Muscle of arm (tissue), 12 donors: ENCODE measurements around the gene MFSD2B. TPM values are rescaled to one million over a fixed set of nuclear protein-coding genes. Genes with fewer than 3 reads are reported as not detected.
"Not testable (repeated sequence)": the region's sequence is repeated elsewhere in the genome, so short reads cannot be mapped to it uniquely, and the experiment has no call there.

ENCODE experiments used
- DNase-seq: peaks from one replicate; pipeline ENCODE4 v3.0.0-alpha.2; 2013
- polyA plus RNA-seq, 12 donors: library from polyadenylated mRNA; unstranded; fragments of 120-200 nt; gene quantifications; one replicate each; pipeline ENCODE4 v1.2.1, GENCODE V29; 2013; ENCODE audit not compliant: insufficient read length in 12 of 12

Gene MFSD2B
- polyA plus RNA-seq, 12 donors = 1.8 to 3.1 (median 2.1) TPM; not detected in 2

- no peak for DNase-seq
Observed at GRCh38 chr2:24018241-24018640, 8.4 kb downstream of the MFSD2B start.

DNA sequence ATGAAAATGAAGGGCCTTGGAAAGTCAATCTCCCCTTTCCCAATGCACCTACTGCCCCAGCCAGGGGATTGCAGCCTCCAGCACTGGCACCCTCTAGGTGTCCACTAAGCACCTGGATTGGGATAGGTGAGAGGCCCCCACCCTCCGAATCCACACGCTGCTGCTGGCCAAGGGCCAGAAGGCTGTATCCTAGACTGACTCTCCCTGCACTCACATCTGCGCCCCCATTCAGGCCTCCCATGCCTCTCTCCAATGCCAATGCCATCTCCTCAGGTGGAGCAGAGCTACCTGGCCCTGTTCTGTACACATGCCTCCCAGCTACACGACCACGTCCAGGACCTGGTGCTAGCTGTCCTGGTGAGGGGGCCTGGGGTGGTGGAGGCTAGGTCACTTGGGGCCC lies 9.8 kb downstream of the MFSD2B start:
- no peak for DNase-seq

- DNase-seq = no peak
Observed at GRCh38 chr2:24020244-24020643, 10.4 kb downstream of the MFSD2B start.

- DNase-seq = no peak
Observed at GRCh38 chr2:24021122-24021998, 11.5 kb downstream of the MFSD2B start.

GRCh38 chr2:24022324-24022974 lies 12.6 kb downstream of the MFSD2B start:
- no peak for DNase-seq

GRCh38 chr2:24022975-24023575 lies 13.2 kb downstream of the MFSD2B start:
- DNase-seq = no peak

DNA sequence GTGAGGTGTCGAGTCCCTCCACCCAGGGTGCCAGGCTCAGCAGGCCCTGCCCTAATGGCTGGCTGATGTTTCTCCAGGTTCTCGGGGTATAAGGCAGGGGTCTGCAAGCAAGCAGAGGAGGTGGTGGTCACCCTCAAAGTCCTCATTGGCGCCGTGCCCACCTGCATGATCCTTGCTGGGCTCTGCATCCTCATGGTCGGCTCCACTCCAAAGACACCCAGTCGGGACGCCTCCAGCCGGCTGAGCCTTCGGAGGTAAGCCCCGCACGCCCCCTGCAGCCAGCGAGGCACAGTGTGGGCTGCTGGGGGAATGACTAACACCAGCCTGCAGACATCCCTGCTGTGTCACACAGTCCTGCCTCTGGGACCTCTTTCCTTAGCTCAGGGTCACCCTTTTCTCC lies 14.1 kb downstream of the MFSD2B start:
- no peak for DNase-seq

DNA sequence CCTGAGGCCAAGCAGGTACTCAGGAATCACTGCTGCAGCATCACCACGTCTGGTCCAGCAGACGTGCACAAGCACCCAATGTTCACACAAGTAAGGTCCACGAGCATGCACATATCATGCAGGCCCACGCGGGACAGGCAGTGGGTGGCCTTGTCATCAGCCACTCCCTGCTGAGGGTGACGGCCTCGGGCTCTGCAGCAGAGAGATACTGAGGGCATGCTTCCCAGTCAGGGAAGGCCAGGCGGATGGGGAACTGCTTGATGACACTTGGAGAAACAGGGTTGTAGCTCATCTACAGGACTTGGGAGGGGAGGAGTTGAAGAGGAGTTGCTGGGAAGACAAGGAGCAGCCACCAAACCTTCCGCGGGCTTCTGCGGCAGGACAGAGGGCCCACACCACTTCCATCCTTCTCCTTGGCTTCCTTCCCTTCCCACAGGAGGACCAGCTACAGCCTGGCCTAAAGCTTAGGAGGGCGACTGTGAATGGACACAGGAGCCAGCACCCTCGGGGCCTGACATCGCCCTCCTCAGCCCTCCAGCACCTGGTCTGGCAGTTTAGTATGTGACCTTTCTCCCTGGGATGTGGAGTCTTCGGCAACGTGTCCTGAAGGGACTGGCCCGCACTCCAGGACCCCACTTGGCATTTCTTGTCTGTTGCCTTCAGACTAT lies 15.2 kb downstream of the MFSD2B start:
- no peak for DNase-seq

GRCh38 chr2:24026233-24026632 lies 16.3 kb downstream of the MFSD2B start:
- no peak for DNase-seq

GRCh38 chr2:24038786-24039499 lies 29.1 kb downstream of the MFSD2B start:
- no peak for DNase-seq

DNA sequence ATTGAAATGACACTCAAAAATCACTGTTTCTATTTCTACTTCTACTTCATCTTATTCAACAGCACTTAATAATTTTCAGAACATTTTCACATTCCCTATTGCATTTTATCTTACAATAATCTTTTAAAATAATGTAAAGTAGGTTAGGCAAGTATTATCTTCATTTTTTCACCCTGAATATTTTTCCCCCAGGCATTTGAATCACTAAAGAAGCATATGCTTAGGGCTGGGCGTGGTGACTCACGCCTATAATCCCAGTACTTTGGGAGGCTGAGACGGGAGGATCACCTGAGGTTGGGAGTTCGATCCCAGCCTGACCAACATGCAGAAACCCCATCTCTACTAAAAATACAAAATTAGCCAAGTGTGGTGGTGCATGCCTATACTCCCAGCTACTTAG lies 30.6 kb downstream of the MFSD2B start:
- no peak for DNase-seq

DNA sequence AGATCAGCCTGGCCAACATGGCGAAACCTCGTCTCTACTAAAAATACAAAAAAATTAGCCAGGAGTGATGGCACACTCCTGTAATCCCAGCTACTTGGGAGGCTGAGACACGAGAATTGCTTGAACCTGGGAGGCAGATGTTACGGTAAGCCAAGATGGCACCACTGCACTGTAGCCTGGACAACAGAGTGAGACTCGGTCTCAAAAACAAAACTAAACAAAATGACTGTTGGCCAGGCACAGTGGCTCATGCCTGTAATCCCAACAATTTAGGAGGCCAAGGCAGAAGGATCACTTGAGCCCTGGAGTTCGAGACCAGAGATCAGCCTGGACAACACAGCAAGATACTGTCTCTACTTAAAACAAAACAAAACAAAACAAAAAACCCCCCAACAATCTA lies 33.2 kb downstream of the MFSD2B start:
- DNase-seq = not testable (repeated sequence)

DNA sequence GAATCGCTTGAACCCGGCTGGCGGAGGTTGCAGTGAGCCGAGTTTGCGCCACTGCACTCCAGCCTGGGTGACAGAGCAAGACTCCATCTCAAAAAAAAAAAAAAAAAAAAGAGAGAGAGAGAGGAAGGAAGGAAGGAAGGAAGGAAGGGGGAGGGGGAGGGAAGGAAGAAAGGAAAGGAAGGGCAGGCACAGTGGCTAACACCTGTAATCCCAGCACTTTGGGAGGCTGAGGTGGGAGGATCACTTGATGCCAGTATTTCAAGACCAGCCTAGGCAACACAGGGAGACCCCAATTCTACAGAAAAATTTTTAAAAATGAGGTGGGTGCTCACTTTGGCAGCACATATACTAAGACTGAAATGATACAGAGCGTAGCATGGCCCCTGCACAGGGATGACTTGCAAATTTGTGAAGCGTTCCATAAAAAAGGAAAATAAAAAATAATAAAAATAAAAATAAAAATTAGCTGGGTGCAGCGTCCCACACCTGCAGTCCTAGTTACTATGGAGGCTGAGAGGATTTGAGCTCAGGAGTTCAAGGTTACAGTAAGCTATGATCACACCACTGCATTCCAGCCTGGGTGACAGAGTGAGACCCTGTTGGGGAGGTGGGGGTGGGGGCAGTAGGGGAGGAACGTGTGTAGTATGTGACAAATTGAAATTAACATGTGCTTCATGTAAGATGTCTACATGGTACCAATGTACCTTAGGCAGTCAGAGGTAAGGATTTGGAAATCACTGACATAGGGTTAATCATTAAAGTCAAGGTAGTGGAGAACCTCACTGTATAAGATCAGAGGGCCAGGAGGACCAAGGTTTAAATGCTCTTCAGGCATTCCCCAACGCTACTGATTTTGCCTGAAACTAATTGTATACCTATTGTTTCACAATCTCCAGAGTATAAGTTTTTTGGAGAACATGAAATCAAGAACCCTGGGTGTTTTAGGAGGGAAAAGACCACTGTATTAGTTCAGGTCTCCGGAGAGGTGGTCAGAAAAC lies 35.9 kb downstream of the MFSD2B start:
- DNase-seq = no peak

GRCh38 chr2:24046599-24046929 lies 36.7 kb downstream of the MFSD2B start:
- no peak for DNase-seq

GRCh38 chr2:24046930-24047702 lies 37.2 kb downstream of the MFSD2B start, which contains the start of gene WDCP:
Gene WDCP (minus strand): TSS chr2:24047391. CDS start chr2:24039494, 7,897 bp downstream.
- peak; percentile 96 for DNase-seq

- no peak for DNase-seq
Observed at GRCh38 chr2:24047703-24048033, 37.8 kb downstream of the MFSD2B start.

DNA sequence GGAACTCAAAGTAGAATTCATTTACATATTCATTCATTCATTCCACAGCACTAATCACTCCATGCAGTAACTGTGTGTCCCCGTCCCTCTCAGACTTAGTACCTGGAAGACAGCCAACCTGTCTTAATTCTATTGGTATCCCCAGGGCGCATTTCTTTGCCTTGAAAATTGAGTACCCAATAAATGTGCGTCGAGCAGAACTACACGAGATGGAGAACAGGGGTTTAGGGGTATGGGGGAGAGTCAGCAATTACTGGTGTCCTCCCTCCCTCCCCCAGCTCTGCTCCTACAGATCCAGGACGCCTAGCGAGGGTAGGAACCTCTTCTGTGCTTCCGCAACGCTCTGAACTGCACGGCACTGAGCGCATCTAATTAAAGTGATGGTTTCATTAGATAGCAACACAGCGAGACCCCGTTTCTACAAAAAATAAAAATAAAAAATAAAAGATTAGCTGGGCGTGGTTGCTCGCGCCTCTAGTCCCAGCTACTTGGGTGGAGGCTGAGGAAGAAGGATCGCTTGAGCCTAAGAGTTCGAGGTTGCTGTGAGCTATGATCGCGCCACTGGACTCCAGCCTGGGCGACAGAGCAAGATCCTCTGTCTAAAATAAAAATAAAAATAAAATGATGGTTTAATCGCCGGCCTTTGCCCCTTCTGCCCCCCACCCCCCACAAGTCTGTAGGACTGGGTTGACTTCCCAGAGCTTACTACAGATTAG lies 39.0 kb downstream of the MFSD2B start:
- no peak for DNase-seq

- peak; percentile 20 for DNase-seq
Observed at GRCh38 chr2:24049485-24050021, 39.7 kb downstream of the MFSD2B start, which contains the start of gene FKBP1B. Gene FKBP1B (plus strand): TSS chr2:24049741. CDS start chr2:24049850, 109 bp downstream.
